Measurements from ENCODE around the gene ADD1.

The ADD1 gene

DNA sequence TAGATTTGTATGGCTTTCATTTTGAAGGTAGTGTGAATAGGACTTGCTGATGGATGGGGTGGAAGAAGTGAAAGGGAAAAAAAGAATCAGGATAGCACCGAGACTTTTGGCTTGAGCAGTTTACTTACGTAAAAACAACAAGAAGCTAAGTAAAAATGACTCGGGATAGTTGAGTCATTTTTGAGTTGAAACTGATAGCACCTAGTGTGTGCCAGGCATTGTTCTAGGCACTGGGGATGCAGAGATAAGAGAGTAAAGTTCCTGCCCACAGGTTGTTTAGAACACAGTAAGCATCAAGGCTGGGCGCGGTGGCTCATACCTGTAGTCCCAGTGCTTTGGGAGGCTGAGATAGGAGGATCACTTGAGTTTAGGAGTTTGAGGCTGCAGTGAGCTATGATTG lies 34.7 kb downstream of the ADD1 start:
- in situ Hi-C loops (cut with HindIII; ENCODE audit: low sequenced_read_pairs): no loop called here

DNA sequence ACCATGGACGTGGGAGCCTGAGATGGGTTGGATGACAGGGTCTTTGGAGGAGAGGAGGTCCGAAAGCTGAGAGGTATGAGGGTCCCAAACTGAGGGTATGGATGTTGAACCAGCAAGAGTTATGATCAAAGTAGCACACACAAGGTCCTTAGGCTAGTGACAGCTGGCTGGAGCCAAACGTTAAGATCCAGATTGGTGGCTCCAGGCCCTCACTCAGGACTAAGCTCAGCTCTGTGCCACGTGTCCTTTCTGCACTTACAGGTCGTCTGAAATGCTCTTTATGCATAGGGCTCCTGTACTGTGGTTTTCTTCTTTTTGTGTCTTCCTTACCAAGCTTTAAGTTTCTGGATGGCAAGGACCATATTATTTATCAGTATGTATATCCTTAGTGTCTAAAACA lies 35.4 kb downstream of the ADD1 start:
- in situ Hi-C loops (cut with HindIII; ENCODE audit: low sequenced_read_pairs): no loop called here

DNA sequence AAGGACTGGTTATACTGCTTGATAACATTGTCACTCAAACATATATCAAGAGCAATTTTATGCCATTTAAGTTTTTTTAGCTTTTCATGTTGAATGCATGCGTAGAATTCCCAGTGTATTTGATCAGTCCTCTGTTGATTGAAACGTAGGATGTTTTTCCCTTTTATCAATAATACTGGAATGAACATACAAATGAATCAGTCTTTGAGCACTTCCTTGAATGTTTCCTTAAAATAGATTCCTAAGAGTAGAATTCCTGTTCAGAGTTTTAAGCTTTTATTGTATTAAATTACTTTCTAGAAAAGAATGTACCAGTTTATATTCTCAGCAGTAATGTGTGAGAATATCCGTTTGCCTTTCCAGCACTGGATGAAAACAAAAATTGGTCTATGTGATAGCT lies 37.8 kb downstream of the ADD1 start:
- in situ Hi-C loops (cut with HindIII; ENCODE audit: low sequenced_read_pairs): no loop called here

DNA sequence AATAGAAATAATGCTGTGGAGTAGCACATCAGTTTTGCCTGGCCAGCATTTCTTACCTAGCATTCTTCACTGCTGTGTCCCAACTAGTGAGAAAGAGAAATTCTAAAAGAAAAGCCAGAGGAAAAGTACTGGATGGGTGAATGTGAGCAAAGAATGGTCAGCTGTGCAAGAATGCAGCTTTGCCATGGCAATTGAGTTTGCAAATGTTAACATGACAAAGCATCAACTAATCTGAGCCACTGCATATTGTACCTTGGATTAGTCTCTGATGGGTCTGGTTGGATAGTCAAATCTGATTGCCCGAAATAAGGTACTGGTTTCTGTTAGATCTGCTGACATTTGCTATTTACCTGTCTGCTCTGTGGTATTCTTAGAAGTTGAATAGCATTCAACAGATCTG lies 38.7 kb downstream of the ADD1 start:
- in situ Hi-C loops (cut with HindIII; ENCODE audit: low sequenced_read_pairs): no loop called here

DNA sequence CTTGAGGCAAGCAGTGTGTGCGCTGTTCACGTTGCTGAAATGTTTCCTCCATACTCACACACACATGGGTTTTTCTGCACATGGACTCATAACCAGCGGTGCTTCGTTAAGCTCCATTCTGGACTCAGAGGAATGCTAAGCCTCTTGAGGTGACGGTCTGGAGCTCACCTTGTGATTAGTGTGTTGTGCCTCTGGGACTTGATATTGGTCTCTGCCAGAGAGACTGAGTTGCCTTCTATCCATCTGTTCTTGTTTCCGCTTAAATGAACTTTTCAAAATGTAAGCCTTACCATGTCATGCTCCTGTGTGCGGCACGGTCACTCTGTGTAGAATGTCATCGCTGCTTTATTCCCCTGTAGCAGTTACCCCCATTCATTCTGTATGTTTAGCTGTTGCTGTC lies 42.5 kb downstream of the ADD1 start:
- in situ Hi-C loops (cut with HindIII; ENCODE audit: low sequenced_read_pairs): loop anchor here (5.0 kb wide), 1 partner anchor 36 kb away; no protein-coding TSS in a partner anchor

DNA sequence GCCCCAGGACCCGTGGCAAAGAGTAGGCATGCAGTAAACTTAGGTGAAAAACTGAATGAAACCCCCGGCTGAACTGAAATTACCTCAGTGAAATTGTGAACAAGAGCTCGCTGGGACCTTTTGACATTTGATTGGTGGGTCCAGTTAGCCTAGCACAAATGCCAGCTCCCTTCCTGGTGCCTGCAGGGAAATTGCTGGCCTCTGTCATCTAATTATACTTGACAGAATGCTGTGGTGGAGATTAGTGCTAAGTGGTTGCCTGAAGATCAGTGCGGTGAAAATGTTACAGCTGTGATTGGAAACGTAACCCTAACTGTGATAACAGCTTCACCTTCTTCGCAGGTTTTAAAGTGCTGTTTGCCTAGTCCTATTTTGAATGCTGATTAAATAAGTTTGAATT lies 43.0 kb downstream of the ADD1 start:
- in situ Hi-C loops (cut with HindIII; ENCODE audit: low sequenced_read_pairs): loop anchor here (5.0 kb wide), 1 partner anchor 36 kb away; no protein-coding TSS in a partner anchor

DNA sequence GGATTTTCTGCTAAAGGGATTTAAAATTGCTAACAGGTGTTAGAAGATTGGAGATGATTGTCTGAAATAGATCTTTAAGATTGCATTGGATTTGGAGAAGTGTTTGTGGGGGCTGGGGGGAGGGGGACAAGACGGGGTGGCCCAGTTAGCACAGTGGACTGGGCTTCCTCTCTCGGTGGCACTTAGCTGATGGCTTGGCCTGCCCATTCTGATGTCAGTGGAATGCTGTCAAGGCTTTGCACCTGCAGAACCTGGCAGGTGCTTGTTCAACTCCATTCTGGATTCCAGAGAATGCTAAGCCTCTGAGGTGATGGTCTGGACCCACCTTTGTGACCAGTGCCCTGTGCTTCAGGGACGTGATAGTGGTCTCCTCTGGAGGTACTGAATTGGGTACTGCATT lies 43.7 kb downstream of the ADD1 start:
- in situ Hi-C loops (cut with HindIII; ENCODE audit: low sequenced_read_pairs): loop anchor here (5.0 kb wide), 1 partner anchor 35 kb away; no protein-coding TSS in a partner anchor

DNA sequence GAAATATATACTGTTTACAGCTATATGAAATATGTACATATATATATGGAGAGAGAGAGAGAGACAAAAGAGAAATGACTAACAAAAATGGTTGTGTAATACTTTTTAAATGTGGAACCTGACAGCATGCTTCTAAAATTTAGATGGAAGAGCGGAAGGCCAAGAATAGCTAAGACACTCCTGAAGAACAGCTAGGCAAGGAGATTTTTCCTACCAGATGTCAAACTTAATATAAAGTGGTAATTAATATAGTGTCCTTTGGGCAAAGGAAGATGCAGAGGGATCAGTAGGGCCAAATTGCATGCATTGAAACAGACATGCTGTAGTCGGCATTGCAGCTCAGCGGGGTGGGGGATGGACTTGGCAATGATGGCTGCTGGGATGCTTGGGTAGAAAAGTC lies 45.2 kb downstream of the ADD1 start:
- in situ Hi-C loops (cut with HindIII; ENCODE audit: low sequenced_read_pairs): loop anchor here (5.0 kb wide), 1 partner anchor 33 kb away; no protein-coding TSS in a partner anchor

DNA sequence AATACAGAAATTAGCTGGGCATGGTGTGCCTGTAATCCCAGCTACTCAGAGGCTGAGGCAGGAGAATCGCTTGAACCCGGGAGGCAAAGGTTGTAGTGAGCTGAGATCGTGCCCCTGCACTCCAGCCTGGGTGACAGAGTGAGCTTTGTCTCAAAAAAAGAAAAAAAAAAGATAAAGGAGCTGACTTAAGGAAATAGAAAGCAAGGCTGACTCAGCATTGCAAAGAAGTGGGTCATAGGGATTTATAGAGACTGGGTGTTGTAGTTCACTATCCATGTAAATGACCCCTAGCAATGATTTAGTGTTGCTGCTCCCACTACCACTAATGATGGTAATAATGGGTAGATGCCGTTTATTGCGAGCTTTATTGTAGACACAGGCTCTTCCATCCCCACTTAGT lies 47.6 kb downstream of the ADD1 start:
- in situ Hi-C loops (cut with HindIII; ENCODE audit: low sequenced_read_pairs): no loop called here

DNA sequence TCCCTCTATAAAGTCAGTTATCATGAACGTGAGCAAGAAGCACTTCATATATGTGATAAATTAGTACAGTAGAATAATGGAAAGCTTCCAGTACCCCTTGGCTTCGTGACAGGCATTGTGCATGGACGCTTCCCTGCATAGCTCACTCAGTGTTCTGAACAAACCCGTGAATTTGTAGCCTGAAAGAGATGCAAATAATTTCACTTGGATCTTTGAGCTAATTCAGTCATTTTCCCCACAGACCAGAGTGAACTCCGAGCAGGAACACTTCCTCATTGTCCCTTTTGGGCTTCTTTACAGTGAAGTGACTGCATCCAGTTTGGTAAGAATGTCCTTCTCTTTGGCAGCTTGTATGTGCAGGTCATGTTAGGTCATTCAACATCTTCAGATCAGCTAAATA lies 50.1 kb downstream of the ADD1 start:
- in situ Hi-C loops (cut with HindIII; ENCODE audit: low sequenced_read_pairs): no loop called here

DNA sequence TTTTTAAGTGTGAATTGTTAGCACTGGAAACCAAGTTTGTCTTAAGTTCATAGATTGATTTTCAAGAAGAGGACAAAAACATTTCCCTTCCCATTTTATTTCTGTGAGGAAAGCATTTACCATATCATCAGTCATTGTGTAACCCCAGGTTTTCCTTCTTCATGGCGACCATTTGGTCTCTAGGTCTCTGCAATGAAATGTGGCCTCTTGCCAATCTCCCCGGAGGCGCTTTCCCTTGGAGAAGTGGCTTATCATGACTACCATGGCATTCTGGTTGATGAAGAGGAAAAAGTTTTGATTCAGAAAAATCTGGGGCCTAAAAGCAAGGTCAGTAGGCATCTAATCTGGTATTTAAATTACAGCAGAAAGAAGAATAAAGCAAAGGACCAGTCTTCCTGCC lies 54.4 kb downstream of the ADD1 start:
- in situ Hi-C loops (cut with HindIII; ENCODE audit: low sequenced_read_pairs): no loop called here

DNA sequence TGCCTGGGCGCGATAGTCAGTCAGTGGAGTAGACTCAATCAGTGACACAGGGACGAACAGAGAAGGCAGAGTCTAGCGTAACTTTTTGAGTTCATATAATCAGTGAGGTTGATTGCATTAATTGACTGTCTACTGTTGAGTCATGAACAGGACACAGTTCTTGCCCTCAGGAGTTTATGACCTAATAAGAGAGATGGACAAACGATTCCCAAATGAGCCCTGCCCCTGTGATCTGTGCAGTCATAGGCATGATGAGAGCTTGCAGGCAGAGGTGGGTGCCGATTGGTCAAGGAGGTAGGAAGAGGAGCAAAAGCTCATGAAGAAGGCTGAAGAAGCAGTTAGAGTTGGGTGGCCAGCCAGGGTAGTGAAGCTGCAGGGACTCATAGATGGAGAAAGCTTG lies 57.1 kb downstream of the ADD1 start:
- in situ Hi-C loops (cut with HindIII; ENCODE audit: low sequenced_read_pairs): no loop called here

DNA sequence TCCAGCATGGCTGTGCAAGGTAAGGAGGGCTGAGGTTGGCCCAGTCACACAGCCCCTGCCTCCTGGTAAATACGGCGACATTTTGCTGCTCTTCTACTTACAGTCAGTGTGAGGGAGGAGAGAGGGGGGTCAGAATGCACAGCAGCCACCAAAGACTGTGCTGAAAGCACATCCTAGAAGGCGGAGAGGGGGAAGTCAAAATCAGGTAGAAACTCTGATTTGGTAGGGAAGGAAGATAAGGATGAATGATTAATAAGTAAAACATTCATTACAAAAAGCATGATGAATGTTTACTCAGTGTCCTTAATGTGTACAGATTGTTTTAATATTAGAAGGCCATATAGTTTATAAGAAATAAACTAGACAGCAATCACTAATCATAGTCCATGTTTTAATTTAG lies 57.5 kb downstream of the ADD1 start:
- in situ Hi-C loops (cut with HindIII; ENCODE audit: low sequenced_read_pairs): no loop called here

DNA sequence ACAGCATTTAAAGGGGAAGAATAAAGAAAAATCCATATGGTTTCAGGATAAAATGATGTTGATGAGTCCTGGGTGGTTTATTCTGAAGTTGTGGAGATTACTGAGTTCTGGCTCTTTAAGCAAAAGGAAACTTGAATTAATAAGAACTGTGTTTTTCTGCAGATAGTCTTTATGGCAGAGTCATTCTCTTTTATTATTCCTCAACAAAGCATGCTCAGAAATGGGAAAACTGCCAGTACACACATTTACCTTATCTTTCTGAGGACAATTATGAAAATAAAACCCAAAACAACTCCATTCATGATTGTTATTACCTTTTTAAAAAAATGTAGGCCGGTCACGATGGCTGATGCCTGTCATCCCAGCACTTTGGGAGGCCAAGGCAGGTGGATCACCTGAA lies 58.5 kb downstream of the ADD1 start:
- in situ Hi-C loops (cut with HindIII; ENCODE audit: low sequenced_read_pairs): no loop called here

DNA sequence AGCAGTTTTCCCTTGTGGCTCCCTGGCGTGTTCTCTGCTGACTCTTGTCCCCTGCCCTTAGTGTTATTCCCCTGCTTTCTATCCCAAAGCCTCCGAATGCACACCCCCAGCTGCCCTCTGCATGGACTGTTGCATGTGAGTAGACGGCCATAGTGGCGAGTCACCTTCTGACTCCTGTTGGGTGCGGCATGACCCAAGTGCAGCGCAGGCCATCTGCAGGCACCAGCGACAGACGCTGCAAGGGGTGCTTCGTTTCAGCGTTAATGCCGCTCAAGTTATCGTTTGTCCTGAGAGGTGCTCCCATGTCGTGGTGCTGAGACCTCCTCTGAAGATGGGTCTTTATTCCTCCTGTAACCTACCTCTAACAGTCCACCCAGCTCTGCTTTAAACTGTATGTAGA lies 61.9 kb downstream of the ADD1 start:
- in situ Hi-C loops (cut with HindIII; ENCODE audit: low sequenced_read_pairs): no loop called here

DNA sequence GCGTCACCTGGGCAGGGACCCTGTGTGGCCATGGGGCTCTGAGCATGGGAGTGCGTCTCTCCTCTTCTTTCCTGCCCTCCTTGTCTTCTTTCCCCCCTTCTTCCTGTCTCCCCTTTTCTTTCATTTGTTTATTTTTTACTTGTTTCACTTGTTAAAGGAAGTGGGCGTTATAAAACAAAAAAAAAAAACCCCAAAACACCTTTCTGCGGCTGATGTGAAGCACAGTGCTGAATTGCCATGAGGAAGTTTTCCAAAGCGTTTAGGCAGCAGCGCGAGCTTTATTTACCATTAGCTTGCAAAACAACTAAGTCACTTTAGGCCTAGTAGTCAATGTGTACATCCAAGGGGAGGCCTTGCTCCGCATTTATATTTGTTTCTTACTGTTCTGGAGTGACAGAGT lies 62.6 kb downstream of the ADD1 start:
- in situ Hi-C loops (cut with HindIII; ENCODE audit: low sequenced_read_pairs): no loop called here

DNA sequence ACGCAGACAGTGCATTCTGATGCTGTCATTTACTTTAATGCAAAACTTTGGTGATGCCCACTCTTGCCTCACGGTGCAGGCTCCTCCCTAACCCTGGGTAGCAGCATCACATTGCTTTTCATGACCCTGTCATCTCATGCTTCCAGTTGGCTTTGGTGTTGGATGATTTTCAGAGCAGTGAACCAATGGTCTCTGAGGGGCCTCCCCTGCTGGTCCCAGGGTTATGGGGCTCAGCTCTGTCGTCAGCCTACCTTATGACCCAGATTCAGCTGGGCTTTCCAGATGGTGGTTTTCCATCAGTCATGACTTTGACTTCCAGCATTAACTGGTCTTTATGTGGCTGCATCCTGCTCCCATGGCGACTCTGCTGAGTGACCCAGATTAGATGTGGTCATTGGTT lies 63.6 kb downstream of the ADD1 start:
- in situ Hi-C loops (cut with HindIII; ENCODE audit: low sequenced_read_pairs): no loop called here

DNA sequence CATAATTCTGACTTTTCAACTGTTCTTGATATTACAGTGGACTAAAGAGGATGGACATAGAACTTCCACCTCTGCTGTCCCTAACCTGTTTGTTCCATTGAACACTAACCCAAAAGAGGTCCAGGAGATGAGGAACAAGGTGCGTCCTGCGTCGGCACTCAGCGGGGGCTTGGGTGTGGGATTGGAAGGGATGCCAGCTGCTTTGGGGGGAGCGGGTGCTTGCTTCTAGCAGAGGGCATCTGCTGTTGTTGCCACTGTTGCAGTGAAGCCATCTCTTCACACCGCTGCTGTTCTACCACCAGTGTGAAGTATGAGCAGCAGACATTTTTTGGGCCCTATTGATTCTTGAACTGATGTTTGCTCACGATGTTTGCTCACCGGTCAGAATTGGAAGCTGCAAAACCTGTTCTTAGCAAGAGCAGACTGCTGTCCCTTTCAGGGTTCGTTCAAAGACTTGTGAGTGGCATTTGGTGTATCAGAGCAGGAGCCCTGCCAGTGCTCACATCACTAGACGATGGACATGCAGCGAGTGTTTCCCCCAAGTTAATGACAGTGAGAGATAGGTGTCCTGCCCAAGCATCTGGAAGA lies 64.2 kb downstream of the ADD1 start:
- in situ Hi-C loops (cut with HindIII; ENCODE audit: low sequenced_read_pairs): no loop called here

DNA sequence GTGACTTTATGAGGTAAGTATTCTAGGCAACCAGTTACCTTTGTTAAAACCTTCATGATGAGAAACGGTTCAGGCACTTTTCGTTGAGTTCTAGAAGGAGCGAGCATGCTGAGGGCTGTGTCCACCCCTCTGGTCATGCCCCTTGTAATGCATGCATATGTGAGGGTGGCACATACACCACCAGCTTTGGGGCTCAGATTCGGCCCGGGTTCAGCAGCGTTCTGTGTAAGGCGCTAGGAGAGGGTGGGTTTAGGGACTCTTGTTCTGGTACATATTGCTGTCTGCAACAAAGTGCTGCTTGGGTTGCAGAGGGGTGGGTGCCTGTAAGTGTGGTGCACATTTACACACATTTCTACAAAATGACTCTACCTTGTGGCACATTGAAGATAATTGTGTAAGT lies 65.0 kb downstream of the ADD1 start:
- in situ Hi-C loops (cut with HindIII; ENCODE audit: low sequenced_read_pairs): no loop called here

DNA sequence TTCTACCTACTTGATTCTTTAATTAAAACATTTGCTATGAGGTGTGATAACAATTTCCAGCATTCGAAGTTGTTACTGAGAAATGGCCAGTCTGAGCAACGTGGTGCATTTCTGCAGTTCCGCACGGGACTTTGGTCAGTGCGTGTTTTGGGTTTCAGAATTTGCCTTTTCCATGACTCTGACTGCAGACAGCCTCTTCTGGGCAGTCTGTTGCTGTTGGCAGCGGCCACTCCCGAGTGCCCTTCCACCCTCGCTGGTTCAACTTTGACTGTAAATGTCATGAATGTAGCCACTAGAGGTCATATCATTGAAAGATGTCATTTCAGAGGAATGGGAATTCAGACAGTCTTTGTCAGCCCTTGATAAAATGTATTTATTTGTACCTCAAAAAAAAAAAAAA lies 65.9 kb downstream of the ADD1 start:
- in situ Hi-C loops (cut with HindIII; ENCODE audit: low sequenced_read_pairs): no loop called here

DNA sequence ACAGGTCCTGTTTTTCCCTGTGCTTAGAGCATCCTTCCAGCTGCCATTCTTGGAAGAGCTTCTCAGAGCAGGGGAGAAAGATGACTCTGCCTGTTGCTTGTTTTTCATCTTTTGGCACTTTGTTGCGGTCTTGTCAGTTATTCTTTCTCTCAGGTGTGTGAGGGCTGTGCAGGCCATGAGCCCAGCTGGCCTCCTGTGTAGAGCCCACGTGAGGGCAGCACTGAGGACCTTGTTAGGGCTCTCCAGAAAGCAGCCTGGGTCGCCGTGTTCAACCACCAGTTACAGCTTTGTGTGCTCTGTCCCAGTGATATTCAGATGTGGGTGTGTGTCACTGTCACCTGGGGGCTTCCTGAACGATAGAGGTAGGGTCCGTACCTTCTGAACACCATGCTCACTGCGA lies 66.8 kb downstream of the ADD1 start:
- in situ Hi-C loops (cut with HindIII; ENCODE audit: low sequenced_read_pairs): no loop called here

DNA sequence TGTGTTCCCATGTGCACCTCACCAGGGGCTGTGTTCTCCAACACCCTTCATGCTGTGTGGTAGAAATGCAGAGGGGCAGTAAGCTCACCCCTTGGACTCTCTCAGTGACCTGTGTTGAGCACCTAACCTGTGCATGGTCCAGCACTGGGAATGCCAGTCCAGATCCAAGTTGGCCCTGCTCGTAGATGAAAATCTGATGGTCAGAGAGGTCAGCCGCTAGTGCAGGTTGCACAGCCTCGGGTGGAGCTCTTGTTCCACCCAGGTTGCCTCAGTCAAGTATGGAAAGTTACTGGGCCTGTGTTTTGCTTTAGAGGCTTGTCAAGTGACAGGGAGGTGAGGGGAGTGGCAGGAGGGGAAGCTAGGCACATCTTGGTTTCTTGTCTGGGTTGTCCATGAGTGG lies 68.2 kb downstream of the ADD1 start:
- in situ Hi-C loops (cut with HindIII; ENCODE audit: low sequenced_read_pairs): no loop called here

DNA sequence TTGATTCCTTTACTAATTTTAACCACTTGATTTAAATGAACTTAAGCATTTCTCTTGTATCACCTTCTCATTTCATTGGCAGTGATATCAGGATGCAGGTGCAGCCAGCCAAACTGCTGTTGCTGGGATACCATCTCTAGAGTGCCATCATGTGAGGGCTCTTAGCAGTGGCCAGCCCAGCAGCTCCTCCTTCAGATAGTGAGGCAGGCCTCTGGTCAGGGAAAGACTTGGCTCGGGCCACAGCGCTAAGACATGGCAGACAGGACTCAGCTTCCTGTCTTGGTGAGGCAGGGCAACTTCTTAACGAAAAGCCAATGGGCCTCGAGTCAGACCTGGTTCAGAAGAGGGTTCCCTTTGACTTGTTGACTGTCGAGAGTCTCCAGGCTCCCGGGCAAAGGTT lies 69.5 kb downstream of the ADD1 start:
- in situ Hi-C loops (cut with HindIII; ENCODE audit: low sequenced_read_pairs): no loop called here

Data from endothelial cell of hepatic sinusoid (primary cell).